Measurements from ENCODE around the gene SHBG. TPM values are rescaled to one million over a fixed set of nuclear protein-coding genes. Genes with fewer than 3 reads are reported as not detected.

The SHBG gene
- total RNA-seq, 1 experiment from 2014 or later, result not detected

- Histone ChIP-seq H3K27ac (ENCODE audit: low read depth, low read length) (no peak overlapping the region), H3K4me2 (ENCODE audit: low read length) (no peak overlapping the region), H4K20me1 (ENCODE audit: insufficient read depth) (no peaks in the 10 kb centered on the region), H3K4me1 (ENCODE audit: control insufficient read depth in 1 of 2, insufficient read depth in 2 of 2, low read length in 2 of 2) (peaks cover 4 to 10% of the 10 kb centered on the region in 2 experiments; a peak in 3 of 4 replicates), H3K4me3 (replicated peaks in 1 of 2; ENCODE audit: low read depth in 1 of 2, low read length in 2 of 2) (no peak overlapping the region), H3K9me3 (ENCODE audit: control insufficient read depth in 1 of 2, insufficient read depth in 1 of 2, low read depth in 1 of 2, low read length in 2 of 2) (no peaks in the 10 kb centered on the region), H3K27me3 (ENCODE audit: insufficient read depth, low read length) (no peaks in the 10 kb centered on the region), H3K79me2 (ENCODE audit: insufficient read depth, low read length) (no peaks in the 10 kb centered on the region), H3K36me3 (ENCODE audit: control insufficient read depth in 1 of 2, insufficient read depth in 2 of 2, low read length in 2 of 2) (no peaks in the 10 kb centered on the region), H2AFZ (ENCODE audit: low read depth, low read length, poor library complexity, severe bottlenecking) (no peak overlapping the region), H3K9me2 (ENCODE audit: insufficient read depth) (no peaks in the 10 kb centered on the region), H3K9ac (ENCODE audit: low read length) (no peak overlapping the region)
- peak; percentile 54 for DNase-seq (ENCODE audit: low read depth, low spot score)
- TF ChIP-seq SP1 (IDR thresholded peaks at IDR 0.05; ENCODE audit: low read depth) (no peak), CEBPB (IDR thresholded peaks at IDR 0.05; ENCODE audit: low read depth) (no peak), POLR2AphosphoS5 (IDR thresholded peaks at IDR 0.05; ENCODE audit: low read depth, low read length) (no peak), POLR2A (IDR thresholded peaks at IDR 0.05; ENCODE audit: borderline replicate concordance, extremely low read depth, insufficient read depth, insufficient read length) (no peak), ZFX (IDR thresholded peaks at IDR 0.05) (peak; percentile 66), EZH2phosphoT487 (IDR thresholded peaks at IDR 0.05; ENCODE audit: borderline replicate concordance) (no peak), MAX (IDR thresholded peaks at IDR 0.05) (no peak), ELF1 (IDR thresholded peaks at IDR 0.05; ENCODE audit: borderline replicate concordance, low read depth) (no peak), EZH2 (IDR thresholded peaks at IDR 0.05) (no peak), EGR1 (IDR thresholded peaks at IDR 0.05; ENCODE audit: low read depth) (no peak), ZBTB33 (IDR thresholded peaks at IDR 0.05; ENCODE audit: extremely low read depth, insufficient replicate concordance, low read length) (no peak), ATF3 (IDR thresholded peaks at IDR 0.05) (no peak), YY1 (IDR thresholded peaks at IDR 0.05; ENCODE audit: extremely low read depth, insufficient replicate concordance, low read depth, low read length) (no peak), RAD21 (IDR thresholded peaks at IDR 0.05; ENCODE audit: low read depth) (peak; percentile 69), SRF (IDR thresholded peaks at IDR 0.05; ENCODE audit: low read depth) (no peak), CBX3 (IDR thresholded peaks at IDR 0.05; ENCODE audit: low read depth) (no peak), SIN3A (IDR thresholded peaks at IDR 0.05; ENCODE audit: low read depth) (no peak), JUND (IDR thresholded peaks at IDR 0.05) (no peak), TCF7L2 (IDR thresholded peaks at IDR 0.05; ENCODE audit: borderline replicate concordance, extremely low read depth, insufficient read depth, insufficient read length) (no peak), FOSL1 (IDR thresholded peaks at IDR 0.05; ENCODE audit: low read depth) (no peak)
- TF ChIP-seq, protein P1, sequence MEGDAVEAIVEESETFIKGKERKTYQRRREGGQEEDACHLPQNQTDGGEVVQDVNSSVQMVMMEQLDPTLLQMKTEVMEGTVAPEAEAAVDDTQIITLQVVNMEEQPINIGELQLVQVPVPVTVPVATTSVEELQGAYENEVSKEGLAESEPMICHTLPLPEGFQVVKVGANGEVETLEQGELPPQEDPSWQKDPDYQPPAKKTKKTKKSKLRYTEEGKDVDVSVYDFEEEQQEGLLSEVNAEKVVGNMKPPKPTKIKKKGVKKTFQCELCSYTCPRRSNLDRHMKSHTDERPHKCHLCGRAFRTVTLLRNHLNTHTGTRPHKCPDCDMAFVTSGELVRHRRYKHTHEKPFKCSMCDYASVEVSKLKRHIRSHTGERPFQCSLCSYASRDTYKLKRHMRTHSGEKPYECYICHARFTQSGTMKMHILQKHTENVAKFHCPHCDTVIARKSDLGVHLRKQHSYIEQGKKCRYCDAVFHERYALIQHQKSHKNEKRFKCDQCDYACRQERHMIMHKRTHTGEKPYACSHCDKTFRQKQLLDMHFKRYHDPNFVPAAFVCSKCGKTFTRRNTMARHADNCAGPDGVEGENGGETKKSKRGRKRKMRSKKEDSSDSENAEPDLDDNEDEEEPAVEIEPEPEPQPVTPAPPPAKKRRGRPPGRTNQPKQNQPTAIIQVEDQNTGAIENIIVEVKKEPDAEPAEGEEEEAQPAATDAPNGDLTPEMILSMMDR (IDR thresholded peaks at IDR 0.05 in 2 of 3, conservative IDR thresholded peaks at IDR 0.05 in 1 of 3; ENCODE audit: borderline replicate concordance in 1 of 3, insufficient read depth in 1 of 3, low read depth in 2 of 3, low read length in 2 of 3), result peak; percentile 58 to 67 (median 60); a peak in 5 of 6 replicates
- no TSS peak for BruUV-seq (replicated peaks)
- ChIA-PET CTCF (interaction anchor here (0.6 to 5.4 kb wide), 15 partner anchors 9 to 409 kb away, joined by 3 to 54 read pairs (median 4); partner anchors contain the start of genes FXR2, MPDU1, TP53 and WRAP53), POLR2A (interaction anchor here (1.0 to 3.7 kb wide), 3 partner anchors 11 to 55 kb away, joined by 5 to 31 read pairs (median 6); partner anchors contain the start of genes MPDU1, TP53 and WRAP53), RAD21 (ENCODE audit: low non-redundant PET in 1 of 2, low total read pairs in 2 of 2, uncharacterized antibody in 2 of 2, unreplicated experiment in 2 of 2) (interaction anchor here (0.8 to 1.0 kb wide), 3 partner anchors 45 to 55 kb away, joined by 3 to 5 read pairs (median 3); partner anchors contain the start of gene TP53 (in 2 of the 2))
- intact Hi-C loops (cut with micrococcal nuclease), result loop anchor here (1.0 to 5.0 kb wide), 2 partner anchors 55 to 425 kb away; partner anchors contain the start of gene TP53
- peak; percentile 74 for ATAC-seq
Observed at GRCh38 chr17:7632492-7632894, 2.6 kb downstream of the SHBG start.
